Neural progenitor cell (in vitro differentiated cells): Measurements from ENCODE around the gene RPLP1. TPM values are rescaled to one million over a fixed set of nuclear protein-coding genes. Genes with fewer than 3 reads are reported as not detected.

Experiments used
- DNase-seq: peaks from one replicate; pipeline ENCODE4 v3.0.0-alpha.2; 2016; ENCODE audit warnings: low spot score
- H2AFZ ChIP-seq: fragments of 200-600 bp; sonication (generic); replicated peaks from 2 replicates; pipeline ENCODE4 v1.6.1; 2016; ENCODE audit warnings: antibody characterized with exemption
- H3F3A ChIP-seq: fragments of 200-600 bp; sonication (generic); 2 replicates; pipeline ENCODE4 v1.6.1; 2016; ENCODE audit warnings: antibody characterized with exemption, low read depth
- H3K27ac ChIP-seq: fragments of 200-600 bp; sonication (generic); 2 replicates; pipeline ENCODE4 v1.5.1; 2016; ENCODE audit warnings: mild to moderate bottlenecking
- H3K27me3 ChIP-seq: fragments of 200-600 bp; sonication (generic); 2 replicates; pipeline ENCODE4 v1.6.1; 2016; ENCODE audit warnings: mild to moderate bottlenecking, moderate library complexity
- H3K36me3 ChIP-seq: fragments of 200-600 bp; sonication (generic); 2 replicates; pipeline ENCODE4 v1.5.1; 2016
- H3K4me1 ChIP-seq: fragments of 200-600 bp; sonication (generic); 2 replicates; pipeline ENCODE4 v1.6.1; 2016; ENCODE audit warnings: mixed run types
- H3K4me2 ChIP-seq: fragments of 200-600 bp; sonication (generic); 2 replicates; pipeline ENCODE4 v1.6.1; 2016
- H3K4me3 ChIP-seq: fragments of 200-600 bp; sonication (generic); 2 replicates; pipeline ENCODE4 v1.5.1; 2016
- H3K79me2 ChIP-seq: fragments of 200-600 bp; sonication (generic); 2 replicates; pipeline ENCODE4 v1.6.1; 2016; ENCODE audit warnings: low read depth
- H3K9ac ChIP-seq: fragments of 200-600 bp; sonication (generic); 2 replicates; pipeline ENCODE4 v1.6.1; 2016
- H3K9me3 ChIP-seq: fragments of 200-600 bp; sonication (generic); 2 replicates; pipeline ENCODE4 v1.5.1; 2016; ENCODE audit warnings: low read depth
- H4K20me1 ChIP-seq: fragments of 200-600 bp; sonication (generic); 2 replicates; pipeline ENCODE4 v1.6.1; 2016; ENCODE audit warnings: low read depth
- H3K27ac Mint-ChIP-seq: 3 replicates; pipeline ENCODE4 v1.8.0; 2021; ENCODE audit warnings: mixed read lengths
- H3K27me3 Mint-ChIP-seq: 2 replicates; pipeline ENCODE4 v1.8.0; 2022; ENCODE audit warnings: low read depth, mild to moderate bottlenecking, inconsistent platforms, moderate library complexity, mixed read lengths; ENCODE audit not compliant: insufficient read depth
- H3K36me3 Mint-ChIP-seq: 3 replicates; pipeline ENCODE4 v1.8.0; 2021; ENCODE audit warnings: mixed read lengths
- H3K4me1 Mint-ChIP-seq: 3 replicates; pipeline ENCODE4 v1.8.0; 2021; ENCODE audit warnings: mixed read lengths
- H3K4me3 Mint-ChIP-seq: 3 replicates; pipeline ENCODE4 v1.8.0; 2021; ENCODE audit warnings: mild to moderate bottlenecking, moderate library complexity, mixed read lengths
- H3K9me3 Mint-ChIP-seq: 3 replicates; pipeline ENCODE4 v1.8.0; 2020; ENCODE audit warnings: mixed read lengths
- EZH2 ChIP-seq: fragments of 200-600 bp; sonication (generic); IDR thresholded peaks from 2 replicates; pipeline ENCODE4 v1.6.1; 2017; ENCODE audit warnings: antibody characterized with exemption, mild to moderate bottlenecking, moderate library complexity
- EZH2phosphoT487 ChIP-seq: fragments of 200-600 bp; sonication (generic); IDR thresholded peaks from 2 replicates; pipeline ENCODE4 v1.6.1; 2017; ENCODE audit warnings: antibody characterized with exemption
- total RNA-seq: library from RNA; depleted of rRNA; stranded (reverse); fragments of >200 nt; gene quantifications from 2 replicates; pipeline ENCODE4 v1.2.3, GENCODE V29; 2015; ENCODE audit warnings: low replicate concordance
- TF ChIP-seq, protein P1 (sequence below): fragments of 200-600 bp; sonication (generic); IDR thresholded peaks from 2 replicates; pipeline ENCODE4 v1.5.1; 2017; ENCODE audit warnings: antibody characterized with exemption, mild to moderate bottlenecking

Gene RPLP1
- total RNA-seq, 1 donor from 2014 or later = 109 TPM

DNA sequence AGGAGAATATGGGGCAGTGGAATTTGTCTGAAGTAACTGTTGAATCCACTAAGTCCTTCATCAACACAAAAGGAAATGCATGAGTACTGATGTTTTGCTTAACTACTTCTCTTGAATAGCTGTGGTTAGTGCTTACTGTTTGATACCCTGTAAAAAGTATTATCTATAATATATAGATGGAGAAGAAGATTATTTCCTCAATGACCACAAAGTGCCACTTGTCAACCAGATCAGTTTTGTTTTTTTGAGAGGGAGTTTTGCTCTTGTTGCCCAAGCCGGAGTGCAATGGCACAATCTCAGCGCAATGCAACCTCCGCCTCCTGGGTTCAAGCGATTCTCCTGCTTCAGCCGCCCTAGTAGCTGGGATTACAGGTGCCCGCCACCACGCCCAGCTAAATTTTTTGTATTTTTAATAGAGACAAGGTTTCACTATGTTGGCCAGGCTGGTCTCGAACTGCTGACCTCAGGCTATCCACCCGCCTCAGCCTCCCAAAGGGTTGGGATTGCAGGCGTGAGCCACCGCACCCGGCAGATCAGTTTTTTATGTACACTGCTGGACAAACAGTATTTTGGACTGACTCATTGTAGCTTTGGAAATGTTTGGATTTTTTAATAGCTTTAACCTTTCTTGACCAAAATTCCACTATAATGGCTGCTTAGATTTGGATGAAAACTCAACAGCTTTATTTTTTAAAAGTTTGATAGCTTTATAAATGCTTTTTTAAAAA, 1.5 kb upstream of the RPLP1 start:
- TF ChIP-seq, protein P1, sequence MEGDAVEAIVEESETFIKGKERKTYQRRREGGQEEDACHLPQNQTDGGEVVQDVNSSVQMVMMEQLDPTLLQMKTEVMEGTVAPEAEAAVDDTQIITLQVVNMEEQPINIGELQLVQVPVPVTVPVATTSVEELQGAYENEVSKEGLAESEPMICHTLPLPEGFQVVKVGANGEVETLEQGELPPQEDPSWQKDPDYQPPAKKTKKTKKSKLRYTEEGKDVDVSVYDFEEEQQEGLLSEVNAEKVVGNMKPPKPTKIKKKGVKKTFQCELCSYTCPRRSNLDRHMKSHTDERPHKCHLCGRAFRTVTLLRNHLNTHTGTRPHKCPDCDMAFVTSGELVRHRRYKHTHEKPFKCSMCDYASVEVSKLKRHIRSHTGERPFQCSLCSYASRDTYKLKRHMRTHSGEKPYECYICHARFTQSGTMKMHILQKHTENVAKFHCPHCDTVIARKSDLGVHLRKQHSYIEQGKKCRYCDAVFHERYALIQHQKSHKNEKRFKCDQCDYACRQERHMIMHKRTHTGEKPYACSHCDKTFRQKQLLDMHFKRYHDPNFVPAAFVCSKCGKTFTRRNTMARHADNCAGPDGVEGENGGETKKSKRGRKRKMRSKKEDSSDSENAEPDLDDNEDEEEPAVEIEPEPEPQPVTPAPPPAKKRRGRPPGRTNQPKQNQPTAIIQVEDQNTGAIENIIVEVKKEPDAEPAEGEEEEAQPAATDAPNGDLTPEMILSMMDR = no peak
- TF ChIP-seq EZH2 (no peak), EZH2phosphoT487 (no peak)
- peaks cover 12% of the 10 kb centered on the region for H3K4me1 ChIP-seq
- H3K27ac Mint-ChIP-seq = no peak overlapping the region
- peaks cover 34% of the 10 kb centered on the region for H4K20me1 ChIP-seq
- no peaks in the 10 kb centered on the region for H3K27me3 ChIP-seq
- peaks cover 30% of the 10 kb centered on the region for H3K36me3 ChIP-seq
- peaks cover 52% of the 10 kb centered on the region for H3F3A ChIP-seq
- H3K9me3 Mint-ChIP-seq = no peaks in the 10 kb centered on the region
- peaks cover 2% of the 10 kb centered on the region for H3K27me3 Mint-ChIP-seq
- DNase-seq = no peak
- peaks cover 16% of the 10 kb centered on the region for H3K36me3 Mint-ChIP-seq
- no peak overlapping the region for H3K4me3 ChIP-seq
- peak overlapping the region; percentile 87 for H3K4me2 ChIP-seq
- H3K9me3 ChIP-seq = no peaks in the 10 kb centered on the region
- no peak overlapping the region for H3K9ac ChIP-seq
- H3K79me2 ChIP-seq = peaks cover 35% of the 10 kb centered on the region
- peaks cover 32% of the 10 kb centered on the region for H3K4me1 Mint-ChIP-seq
- H3K27ac ChIP-seq = no peak overlapping the region
- H2AFZ ChIP-seq = no peak overlapping the region
- H3K4me3 Mint-ChIP-seq = peak overlapping the region; percentile 94

DNA sequence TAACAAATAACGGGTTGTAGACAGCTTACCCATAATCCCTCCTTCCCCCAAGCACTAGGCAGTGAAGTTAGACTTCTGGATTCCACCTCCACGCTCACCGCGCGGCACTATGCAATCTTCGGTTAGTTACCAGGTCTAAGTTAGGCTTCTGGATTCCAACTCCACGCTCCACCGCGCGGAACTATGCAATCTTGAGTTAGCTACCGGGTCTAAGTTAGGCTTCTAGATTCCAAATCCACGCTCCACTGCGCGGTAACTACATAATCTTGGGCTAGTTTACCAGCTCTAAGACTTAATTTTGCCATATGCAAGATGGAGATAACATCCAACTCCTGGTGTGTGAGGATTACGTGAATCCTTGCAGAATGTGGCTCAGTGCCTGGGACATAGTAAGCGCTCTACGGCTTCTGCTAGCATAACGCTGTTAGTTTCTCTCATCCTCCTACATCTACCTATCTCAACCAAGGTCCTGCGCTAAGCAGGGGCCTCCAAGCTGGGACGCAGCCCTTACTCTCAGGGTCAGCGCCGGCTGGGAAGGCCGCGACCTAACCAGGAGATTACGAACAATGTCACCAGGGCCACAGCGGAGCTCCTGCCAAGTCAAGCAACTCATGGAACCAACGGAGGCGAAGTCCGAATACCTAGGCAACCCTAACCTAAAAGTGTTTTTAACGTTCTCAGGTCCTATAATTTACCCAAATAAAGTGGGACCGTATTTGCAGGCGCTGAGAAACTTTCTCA, 497 bp upstream of the RPLP1 start:
- Histone ChIP-seq H3K27me3 (no peaks in the 10 kb centered on the region), H2AFZ (peak overlapping the region; percentile 60), H3K36me3 (peaks cover 24% of the 10 kb centered on the region), H3K9ac (peak overlapping the region; percentile 32), H3K4me3 (peak overlapping the region; percentile 79), H3K79me2 (peaks cover 37% of the 10 kb centered on the region), H3K4me1 (peaks cover 12% of the 10 kb centered on the region), H4K20me1 (peaks cover 39% of the 10 kb centered on the region), H3F3A (peaks cover 52% of the 10 kb centered on the region), H3K27ac (peak overlapping the region; percentile 57), H3K4me2 (peak overlapping the region; percentile 87), H3K9me3 (no peaks in the 10 kb centered on the region)
- peak; percentile 32 for DNase-seq
- TF ChIP-seq EZH2 (no peak), EZH2phosphoT487 (no peak)
- TF ChIP-seq, protein P1 = no peak
- no peaks in the 10 kb centered on the region for H3K9me3 Mint-ChIP-seq
- peak overlapping the region; percentile 98 for H3K27ac Mint-ChIP-seq
- H3K4me1 Mint-ChIP-seq = peaks cover 32% of the 10 kb centered on the region
- peaks cover 14% of the 10 kb centered on the region for H3K36me3 Mint-ChIP-seq
- H3K27me3 Mint-ChIP-seq = peaks cover 2% of the 10 kb centered on the region
- H3K4me3 Mint-ChIP-seq = peak overlapping the region; percentile 94

DNA sequence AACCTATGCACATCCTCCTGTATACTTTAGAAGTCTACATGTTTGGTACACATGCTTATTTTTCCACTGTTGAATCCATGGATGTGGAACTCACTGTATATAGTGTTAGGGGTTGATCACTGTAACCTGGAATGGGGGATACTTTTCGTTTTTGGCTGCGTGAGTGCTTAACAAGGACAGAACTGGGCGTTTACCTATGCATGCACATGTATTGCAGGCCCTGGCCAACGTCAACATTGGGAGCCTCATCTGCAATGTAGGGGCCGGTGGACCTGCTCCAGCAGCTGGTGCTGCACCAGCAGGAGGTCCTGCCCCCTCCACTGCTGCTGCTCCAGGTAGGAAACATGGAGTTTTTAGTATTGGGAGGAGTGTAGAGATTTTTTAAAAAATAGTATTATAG, 2.3 kb downstream of the RPLP1 start:
- peak overlapping the region; percentile 79 for H3K4me3 ChIP-seq
- no peaks in the 10 kb centered on the region for H3K9me3 ChIP-seq
- peaks cover 39% of the 10 kb centered on the region for H4K20me1 ChIP-seq
- H3K9ac ChIP-seq = no peak overlapping the region
- H3K27me3 ChIP-seq = no peaks in the 10 kb centered on the region
- peaks cover 12% of the 10 kb centered on the region for H3K4me1 ChIP-seq
- H3K79me2 ChIP-seq = peaks cover 37% of the 10 kb centered on the region
- H3F3A ChIP-seq = peaks cover 65% of the 10 kb centered on the region
- H3K4me2 ChIP-seq = peak overlapping the region; percentile 87
- Mint-ChIP-seq H3K27me3 (peaks cover 6% of the 10 kb centered on the region), H3K9me3 (no peaks in the 10 kb centered on the region), H3K4me1 (peaks cover 32% of the 10 kb centered on the region), H3K27ac (no peak overlapping the region), H3K36me3 (peaks cover 20% of the 10 kb centered on the region), H3K4me3 (peak overlapping the region; percentile 94)
- H2AFZ ChIP-seq = no peak overlapping the region
- TF ChIP-seq EZH2 = no peak
- no peak for TF ChIP-seq EZH2phosphoT487
- TF ChIP-seq, protein P1 = no peak
- DNase-seq = no peak
- H3K27ac ChIP-seq = no peak overlapping the region
- peaks cover 11% of the 10 kb centered on the region for H3K36me3 ChIP-seq
